ENCODE data around the gene LMNTD1.
A peak's percentile ranks its signal among the peaks of the same experiment; 100 is the strongest.
"Not testable (repeated sequence)": the region's sequence is repeated elsewhere in the genome, so short reads cannot be mapped to it uniquely, and the experiment has no call there.

The LMNTD1 gene, protein sequence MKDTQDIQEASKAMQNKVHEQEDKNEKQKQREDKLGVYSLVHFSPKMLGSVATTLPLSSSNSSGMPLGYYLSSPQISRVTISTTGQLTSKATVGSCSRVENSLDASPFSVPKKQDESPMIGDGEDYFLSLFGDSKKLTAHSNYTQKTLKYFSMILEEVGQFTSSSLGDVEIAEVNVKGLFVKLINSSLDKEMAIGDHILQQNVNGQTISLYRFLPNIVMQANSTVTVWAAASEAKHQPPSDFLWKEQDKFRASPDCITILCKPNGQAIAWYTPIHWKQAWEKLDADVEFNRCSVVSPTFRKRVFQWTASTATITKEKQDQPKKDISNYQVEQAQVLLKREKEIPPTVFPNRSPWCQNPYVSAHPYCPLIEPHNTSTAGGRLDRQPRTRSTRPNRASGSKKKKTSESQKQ

DNA sequence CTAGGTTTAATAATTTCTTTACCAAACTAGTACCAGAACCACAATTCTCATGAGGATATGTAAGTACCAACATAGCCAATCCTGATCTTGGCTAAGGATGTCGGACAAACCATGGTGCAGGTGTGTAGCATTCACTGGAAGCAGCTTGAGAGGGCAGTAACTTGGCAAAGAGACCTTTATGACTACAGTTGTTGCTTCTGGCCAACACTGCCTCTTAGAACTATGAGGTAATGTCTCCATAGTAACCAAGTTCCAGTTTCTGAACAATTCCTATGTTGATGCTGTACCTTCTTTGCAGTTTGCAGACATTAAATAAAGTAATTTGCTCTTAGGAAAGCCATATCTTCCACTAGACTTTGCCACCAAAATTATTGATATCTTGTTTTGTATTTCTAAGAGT lies at the start of gene LMNTD1:
TSS of gene LMNTD1 (minus strand) at position 186 of the 400 bp plus-strand sequence. CDS start 324 bp downstream, outside the sequence.
- DNase-seq (ENCODE audit: low read depth in 2 of 3, low spot score in 1 of 3) = no peak

DNA sequence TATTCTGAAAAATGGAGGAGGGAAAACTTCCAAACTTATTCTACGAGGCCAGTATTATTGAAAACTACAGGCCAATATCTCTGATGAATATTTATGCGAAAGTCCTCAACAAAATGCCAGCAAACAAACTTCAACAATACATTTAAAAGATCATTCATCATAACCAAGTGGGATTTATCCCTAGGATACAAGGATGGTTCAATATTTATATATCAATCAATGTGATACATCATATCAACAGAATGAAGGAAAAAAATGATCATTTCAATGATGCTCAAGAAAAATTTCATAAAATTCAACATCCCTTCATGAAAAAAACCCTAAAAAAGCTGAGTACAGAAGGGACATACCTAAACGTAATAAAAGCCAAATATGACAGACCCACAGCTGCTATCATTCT lies 45.9 kb upstream of the LMNTD1 start:
- DNase-seq (ENCODE audit: low read depth in 2 of 3, low spot score in 1 of 3) = no peak

DNA sequence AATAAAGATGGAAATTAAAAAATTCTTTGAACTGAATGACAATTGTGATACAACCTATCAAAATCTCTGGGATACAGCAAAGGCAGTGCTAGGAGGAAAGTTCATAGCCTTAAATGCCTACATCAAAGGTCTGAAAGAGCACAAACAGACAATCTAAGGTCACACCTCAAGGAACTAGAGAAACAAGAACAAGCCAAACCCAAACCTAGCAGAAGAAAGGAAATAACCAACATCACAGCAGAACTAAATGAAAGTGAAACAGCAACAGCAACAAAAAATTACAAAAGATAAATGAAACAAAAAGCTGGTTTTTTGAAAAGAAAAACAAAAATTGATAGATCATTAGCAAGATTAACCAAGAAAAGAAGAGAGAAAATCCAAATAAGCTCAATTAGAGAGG lies 42.4 kb upstream of the LMNTD1 start:
- DNase-seq (ENCODE audit: low read depth in 2 of 3, low spot score in 1 of 3) = not testable (repeated sequence)

DNA sequence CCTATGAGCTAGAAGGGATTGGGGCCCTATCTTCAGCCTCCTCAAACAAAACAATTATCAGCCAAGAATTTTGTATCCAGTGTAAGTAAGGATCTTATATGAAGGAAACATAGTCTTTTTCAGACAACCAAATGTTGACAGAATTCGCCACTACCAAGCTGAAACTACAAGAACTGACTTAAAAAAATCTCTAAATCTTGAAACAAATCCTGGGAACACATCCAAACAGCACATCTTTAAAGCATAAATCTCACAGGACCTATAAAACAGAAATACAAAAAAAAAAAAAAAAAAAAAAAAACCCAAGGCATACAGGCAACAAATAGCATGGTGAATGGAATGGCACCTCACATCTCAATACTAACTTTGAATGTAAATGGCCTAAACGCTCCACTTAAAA lies 41.3 kb upstream of the LMNTD1 start:
- no peak for DNase-seq (ENCODE audit: low read depth in 2 of 3, low spot score in 1 of 3)

DNA sequence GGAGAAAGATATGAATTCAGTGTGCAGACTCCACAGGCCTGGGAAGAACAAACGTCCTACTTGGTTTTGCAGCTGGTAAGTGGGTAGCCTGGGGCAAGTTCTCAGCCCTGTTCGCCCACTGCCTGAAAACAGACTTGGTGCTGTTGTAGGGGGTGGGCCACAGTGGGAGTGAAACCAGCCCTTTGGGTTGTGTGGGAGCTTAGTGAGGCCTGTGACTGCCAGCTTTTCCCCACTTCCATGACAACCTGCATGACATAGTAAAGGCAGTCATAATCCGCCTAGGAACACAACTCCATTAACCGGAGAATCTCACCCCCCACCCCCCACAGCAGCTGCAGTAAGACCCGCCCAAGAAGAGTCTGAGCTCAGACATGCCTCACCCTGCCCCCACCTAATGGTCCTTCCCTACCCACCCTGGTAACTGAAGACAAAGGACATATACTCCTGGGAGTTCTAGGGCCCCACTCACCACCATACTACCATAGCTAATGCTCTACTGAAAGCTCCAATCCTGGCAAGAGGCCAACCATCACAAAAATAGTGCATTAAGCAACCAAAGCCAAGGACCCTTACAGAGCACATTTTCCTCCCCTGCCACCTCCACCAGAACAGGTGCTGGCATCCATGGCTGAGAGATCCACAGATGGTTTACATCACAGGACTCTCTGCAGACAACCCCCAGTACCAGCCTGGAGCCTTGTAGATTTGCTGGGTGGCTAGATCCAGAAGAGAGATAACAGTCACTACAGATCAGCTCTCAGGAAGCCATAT lies 39.8 kb upstream of the LMNTD1 start:
- no peak for DNase-seq (ENCODE audit: low read depth in 2 of 3, low spot score in 1 of 3)

DNA sequence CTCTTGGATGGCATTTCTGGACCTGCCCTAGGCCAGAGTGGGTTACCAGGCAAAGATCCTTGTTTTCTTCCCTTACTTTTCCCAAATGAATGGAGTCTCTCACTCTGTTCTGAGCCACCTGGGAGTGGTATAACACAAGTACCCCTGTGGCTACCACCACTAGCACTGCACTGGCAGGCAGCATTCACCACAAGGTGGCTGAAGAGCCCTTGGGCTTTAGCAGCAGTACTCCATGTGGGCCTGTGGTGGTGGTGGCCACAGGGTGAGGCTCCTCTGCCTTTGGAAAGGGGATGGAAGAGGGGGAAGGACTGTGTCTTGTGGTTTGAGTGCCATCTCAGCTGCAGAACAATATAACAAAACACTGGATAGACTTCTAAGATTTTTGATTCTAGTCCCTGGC lies 38.1 kb upstream of the LMNTD1 start:
- DNase-seq (ENCODE audit: low read depth in 2 of 3, low spot score in 1 of 3) = peak in 1 of 3 donors; percentile 1

DNA sequence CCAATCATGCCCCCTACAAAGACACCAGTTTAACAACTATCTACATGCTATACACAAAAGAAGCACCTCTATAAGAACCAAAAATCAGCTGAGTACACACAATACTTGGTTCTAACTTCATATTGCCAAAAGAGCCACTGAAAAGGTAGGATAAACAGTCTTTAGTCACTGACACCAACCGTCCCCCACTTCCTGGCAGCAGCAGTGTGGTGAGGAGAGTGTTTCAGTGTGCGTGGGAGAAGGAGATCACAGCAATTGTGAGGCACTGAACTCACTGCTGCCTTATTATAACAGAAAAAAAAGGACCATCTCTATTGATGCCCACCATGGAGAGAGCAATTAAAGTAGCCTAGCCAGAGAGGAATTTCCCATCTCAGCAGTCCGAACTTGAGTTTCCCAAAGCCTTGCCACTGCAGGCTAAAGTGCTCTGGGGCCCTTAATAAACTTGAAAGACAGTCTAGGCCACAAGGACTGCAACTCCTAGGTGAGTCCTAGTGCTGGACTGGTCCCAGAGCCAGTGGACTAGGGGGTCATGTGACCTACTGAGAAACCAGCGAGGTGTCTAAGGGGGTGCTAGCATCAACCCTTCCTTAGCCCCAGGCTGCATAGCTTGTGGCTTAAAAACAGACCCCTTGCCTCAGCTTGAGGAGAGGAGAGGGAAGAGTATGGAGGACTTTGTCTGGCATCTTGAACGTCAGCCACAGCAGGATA lies 37.1 kb upstream of the LMNTD1 start:
- peak; percentile 14 to 43 (median 39) for DNase-seq (ENCODE audit: low read depth in 2 of 3, low spot score in 1 of 3)

DNA sequence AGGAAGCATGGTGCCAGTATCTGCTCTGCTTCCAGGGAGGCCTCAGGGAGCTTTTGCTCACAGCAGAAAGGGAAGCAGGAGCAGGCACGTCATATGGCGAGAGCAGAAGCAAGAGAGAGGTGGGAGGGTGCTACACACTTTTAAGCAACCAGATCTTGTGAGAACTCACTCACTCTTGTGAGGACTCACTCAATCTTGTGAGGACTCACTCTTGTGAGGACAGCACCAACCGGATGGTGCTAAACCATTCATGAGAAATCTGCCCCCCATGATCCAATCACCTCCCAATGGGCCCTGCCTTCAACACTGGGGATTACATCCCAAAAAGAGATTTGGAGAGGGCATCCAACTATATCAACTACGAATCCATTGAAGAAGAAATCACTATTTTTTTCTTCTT lies 34.3 kb upstream of the LMNTD1 start:
- DNase-seq (ENCODE audit: low read depth in 2 of 3, low spot score in 1 of 3) = no peak

DNA sequence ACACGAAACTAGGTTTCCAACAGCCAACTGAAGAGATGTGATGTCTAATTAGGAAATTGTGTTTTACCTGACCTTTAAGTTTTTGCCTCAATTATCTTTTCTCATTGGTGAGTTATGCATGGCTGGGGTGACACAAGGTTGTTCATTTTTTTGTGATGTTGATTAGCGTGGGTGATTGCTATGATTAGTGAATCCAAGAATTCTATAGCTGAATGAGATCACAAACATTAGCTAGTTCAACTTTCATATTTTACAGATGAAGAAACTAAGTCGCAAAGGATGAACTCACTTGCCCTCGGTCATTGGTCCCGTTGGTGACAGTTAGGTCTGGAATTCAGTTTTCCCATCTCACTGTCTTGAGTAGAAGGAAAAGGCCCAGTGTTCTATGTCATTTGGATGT lies 32.6 kb upstream of the LMNTD1 start:
- DNase-seq (ENCODE audit: low read depth in 2 of 3, low spot score in 1 of 3) = no peak

DNA sequence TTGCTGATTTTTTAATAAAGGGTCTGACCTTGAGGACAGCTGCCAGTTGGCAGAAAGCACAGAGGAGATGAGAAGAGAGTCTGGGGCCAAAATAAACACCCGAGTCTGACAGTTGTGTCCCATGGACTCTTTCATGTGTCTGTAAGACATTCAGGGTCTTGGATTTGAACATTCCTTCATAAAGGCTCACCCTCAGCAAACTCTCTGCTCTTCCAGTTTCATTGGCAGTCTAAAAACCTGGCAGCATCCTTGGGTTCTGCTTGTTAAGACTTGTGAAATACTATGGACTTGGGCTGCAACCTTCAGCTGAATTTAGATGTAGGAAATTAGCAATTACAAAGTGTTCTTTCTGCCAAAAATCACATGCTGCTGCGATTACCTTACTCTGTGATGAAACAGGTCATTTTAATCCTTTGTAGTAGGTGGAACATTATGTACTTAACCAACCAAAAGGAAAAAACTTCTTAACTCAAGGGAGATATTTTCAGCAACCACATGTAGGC lies 32.0 kb upstream of the LMNTD1 start:
- no peak for DNase-seq (ENCODE audit: low read depth in 2 of 3, low spot score in 1 of 3)

DNA sequence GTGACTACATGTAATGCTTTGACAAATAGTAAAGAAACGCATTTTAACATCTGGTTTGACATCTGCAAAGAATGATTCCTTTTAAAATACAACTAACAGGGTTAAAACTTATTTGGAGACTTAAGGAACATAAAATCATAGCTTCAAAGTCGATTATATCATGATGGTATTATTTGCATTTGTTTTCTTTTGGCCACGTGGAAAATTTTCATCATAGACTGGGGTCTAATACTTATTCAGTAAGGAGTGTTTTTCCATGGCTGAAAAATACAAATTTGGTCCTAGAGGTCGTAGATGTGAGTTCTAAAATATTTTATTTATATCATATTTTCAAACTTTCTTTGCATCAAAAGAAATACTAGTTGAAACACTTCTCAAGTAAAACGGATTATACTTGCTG lies 31.5 kb upstream of the LMNTD1 start:
- no peak for DNase-seq (ENCODE audit: low read depth in 2 of 3, low spot score in 1 of 3)

DNA sequence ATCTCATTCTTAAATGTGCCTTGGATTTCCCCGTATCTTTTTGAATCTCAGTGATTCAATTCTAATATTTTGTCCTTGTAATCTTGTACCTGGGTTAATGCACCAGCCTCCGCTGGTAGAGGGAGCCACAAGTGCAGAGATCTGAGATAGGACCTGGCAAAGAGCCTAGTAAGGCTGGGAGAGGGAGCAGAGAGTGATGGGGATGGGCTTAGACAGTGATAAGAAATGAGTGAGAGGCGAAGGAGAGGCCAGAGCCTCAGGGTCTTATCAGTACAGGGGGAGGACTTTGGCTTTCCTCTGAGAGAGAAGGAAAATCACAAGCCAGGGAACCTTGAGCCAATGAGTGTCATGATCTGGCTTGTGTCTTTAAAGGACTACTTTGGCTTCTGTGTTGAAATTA lies 30.5 kb upstream of the LMNTD1 start:
- no peak for DNase-seq (ENCODE audit: low read depth in 2 of 3, low spot score in 1 of 3)

DNA sequence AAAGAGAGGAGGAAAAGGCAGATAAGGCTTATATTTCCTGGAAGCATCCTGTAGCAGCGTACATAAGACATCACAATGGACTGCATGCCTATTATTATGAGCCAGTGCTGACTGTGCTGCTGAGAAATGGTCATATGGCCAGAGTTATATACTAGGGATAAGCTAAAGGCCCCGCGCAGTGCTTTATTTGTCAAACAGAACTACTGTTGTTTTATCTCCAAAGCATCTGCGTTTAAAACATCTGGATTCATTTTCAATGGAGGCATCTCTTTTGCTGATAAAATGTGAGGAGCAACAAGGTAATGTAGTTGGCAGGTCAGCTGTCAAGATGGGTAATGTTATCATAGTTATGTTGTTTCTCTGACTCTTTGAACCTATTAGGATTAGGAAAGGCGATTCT lies 28.0 kb upstream of the LMNTD1 start:
- DNase-seq (ENCODE audit: low read depth in 2 of 3, low spot score in 1 of 3) = no peak

DNA sequence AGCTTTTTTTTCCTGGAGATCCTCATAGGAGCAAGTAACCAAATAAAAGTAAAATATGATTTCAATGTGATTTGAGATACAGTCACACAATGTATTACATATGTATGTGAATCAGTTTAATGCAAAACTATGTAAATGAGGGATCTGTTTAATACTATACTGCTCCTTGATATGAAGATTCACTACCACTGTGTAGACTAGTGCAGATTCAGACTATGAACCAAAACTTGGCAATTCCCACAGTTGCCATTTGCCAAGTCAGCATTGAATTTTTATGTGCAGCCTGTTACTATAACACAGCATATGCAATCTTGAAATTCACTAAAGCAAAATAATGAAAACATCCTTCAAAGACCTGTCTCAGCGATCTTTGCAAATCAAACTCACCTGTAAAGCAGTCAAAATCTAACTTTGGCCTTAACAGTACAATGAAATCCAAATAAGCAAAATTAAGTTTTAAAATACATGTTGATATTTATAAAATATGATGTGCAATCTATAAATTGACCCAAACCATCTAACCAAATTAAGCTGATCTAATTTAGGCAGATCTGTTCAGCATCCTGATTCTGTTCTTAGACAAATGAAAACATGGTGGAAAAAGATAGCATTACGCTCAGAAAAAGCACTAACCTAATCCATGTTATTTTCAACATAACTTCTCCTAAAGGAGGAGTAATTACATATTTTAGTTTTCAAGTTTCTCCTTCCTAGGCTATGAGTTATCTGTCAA lies 25.5 kb upstream of the LMNTD1 start:
- DNase-seq (ENCODE audit: low read depth in 2 of 3, low spot score in 1 of 3) = no peak

DNA sequence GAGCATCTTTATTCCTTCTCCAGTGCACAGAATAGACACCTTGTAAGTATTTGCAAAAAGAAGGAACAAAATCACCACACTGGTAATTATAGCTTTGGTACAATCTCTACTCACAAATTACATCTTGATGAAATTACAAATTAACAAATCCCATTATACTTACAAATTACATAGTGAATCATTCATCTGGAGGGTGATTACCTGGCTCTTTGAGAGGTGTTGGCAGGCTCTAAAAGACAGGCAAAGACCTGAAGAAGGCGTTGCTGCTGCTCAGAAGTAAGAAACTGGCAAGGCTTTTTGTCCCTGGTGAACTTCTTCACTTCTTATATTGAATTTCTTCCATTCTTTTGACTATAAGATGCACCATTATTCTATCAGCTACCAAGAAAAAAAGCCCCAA lies 21.7 kb upstream of the LMNTD1 start:
- DNase-seq (ENCODE audit: low read depth in 2 of 3, low spot score in 1 of 3) = no peak

DNA sequence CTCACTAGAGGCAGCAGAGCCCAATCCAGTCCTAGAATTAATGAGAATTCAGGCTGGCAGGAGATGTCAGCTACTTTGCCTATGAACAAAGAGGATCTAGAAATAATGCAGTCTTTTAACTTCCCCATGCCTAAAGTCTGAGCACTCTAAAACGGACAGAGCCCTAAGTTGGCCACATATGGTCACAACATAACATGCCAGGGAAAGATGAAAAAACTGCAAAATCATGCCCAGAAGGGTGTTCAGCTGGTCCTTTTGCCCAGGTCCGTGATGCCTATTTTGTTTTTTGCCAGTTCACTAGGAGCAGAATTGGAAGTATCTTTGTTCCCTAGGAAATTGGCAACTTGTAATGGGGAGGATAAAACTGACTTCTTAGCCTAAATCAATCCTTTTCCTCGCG lies 20.3 kb upstream of the LMNTD1 start:
- no peak for DNase-seq (ENCODE audit: low read depth in 2 of 3, low spot score in 1 of 3)

DNA sequence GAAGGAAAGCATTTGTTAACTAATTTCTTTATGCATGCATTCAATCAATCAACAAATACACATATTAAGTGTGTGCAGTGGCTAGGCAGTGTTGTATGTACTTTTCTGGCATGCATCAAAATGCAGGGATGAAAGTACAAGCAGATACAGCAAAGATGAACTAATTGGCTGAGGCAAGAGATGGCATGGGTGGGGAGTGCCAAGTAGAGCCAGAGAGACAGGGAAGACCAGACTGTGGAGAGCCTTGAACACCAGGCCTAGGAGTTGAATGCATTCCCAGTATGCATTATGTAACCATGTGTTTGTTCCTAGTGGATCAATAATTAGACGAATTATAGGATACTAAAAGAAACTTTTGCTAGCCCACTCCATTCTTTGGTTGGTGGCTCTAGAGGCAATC lies 17.3 kb upstream of the LMNTD1 start:
- DNase-seq (ENCODE audit: low read depth in 2 of 3, low spot score in 1 of 3) = no peak

DNA sequence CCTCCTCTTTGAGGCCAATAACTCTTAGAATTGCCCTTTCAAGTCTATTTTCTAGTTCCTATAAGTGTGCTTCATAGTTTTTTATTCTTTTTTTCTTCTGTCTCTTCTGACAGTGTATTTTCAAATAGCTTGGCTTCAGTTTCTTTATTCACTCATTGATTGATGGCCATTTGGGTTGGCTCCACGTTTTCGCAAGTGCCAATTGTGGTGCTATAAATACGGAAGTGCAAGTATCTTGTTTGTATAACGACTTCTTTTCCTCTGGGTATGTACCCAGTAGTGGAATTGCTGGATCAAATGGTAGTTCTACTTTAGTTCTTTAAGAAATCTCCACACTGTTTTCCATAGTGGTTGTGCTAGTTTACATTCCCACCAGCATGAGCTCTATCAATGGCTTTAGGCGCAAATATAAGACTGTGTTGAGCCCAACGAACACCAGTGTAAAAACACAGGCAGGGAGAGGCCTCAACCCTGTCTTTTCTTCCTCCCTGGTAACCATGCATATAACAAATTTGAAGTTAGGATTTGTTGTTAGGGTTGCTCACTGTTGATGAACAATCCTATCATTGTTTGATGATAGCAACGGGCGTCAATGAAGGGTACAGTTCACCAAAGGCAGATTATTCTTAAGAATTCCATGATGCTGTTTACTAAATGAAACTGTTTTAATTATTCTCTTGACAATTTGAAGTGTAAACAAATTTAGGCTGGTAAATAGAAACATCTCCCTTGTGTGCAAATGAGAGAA lies 13.3 kb upstream of the LMNTD1 start:
- no peak for DNase-seq (ENCODE audit: low read depth in 2 of 3, low spot score in 1 of 3)

DNA sequence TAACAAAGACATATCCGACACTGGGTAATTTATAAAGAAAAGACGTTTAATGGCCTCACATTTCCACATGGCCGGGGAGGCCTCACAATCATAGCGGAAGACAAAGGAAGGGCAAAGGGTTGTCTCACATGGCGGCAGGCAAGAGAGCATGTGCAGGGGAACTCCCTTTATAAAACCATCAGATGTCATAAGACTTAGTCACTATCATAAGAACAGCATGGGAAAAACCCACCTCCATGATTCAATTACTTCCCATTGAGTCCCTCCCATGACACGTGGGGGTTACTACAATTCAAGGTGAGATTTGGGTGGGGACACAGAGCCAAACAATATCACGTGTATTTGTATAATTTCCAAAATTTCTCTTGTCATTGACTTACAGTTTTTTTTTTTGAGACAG lies 5.5 kb upstream of the LMNTD1 start:
- DNase-seq (ENCODE audit: low read depth in 2 of 3, low spot score in 1 of 3) = no peak

DNA sequence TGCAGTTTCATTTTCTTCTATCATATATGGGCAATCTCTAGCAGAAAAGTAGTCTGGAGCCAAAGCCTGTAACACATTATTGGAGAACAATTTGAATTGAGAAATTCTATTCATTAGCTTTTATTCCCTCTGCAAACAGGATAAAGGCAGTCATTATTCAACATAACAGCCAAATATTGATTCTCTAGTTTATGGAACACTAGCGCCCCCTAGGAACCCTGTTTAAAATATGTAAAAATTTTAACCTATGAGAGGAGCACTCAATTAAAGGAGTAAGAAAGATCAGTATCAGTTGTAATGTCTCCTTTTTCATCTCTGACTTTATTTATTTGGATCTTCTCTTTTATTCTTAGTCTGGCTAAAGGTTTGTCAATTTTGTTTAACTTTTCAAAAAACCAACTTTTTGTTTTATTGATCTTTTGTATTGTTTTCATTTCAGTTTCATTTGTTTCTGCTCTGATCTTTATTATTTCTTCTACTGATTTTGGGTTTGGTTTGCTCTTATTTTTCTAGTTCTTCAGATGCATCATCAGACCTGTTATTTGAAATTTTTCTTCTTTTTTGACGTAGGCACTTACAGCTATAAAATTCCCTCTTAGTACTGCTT lies 4.8 kb upstream of the LMNTD1 start:
- DNase-seq (ENCODE audit: low read depth in 2 of 3, low spot score in 1 of 3) = peak in 1 of 3 donors; percentile 26
